ENCODE measurements around the gene NR6A1.

GRCh38 chr9:124809741-124810500, 38.8 kb upstream of the NR6A1 start:
- TF ChIP-seq PBX3 (CRISPR knock-in tag; IDR thresholded peaks at IDR 0.05) (no peak), ZNF837 (tag by site-specific recombination; IDR thresholded peaks at IDR 0.05) (no peak), ATF2 (tag by site-specific recombination; IDR thresholded peaks at IDR 0.05; ENCODE audit: low read depth) (no peak)

Data from HEK293 (cell line).